Breast epithelium (tissue), 3 donors: ENCODE measurements around the gene CCDC127.
"Not testable (repeated sequence)": the region's sequence is repeated elsewhere in the genome, so short reads cannot be mapped to it uniquely, and the experiment has no call there.

Experiments used
- CTCF ChIP-seq, 3 donors: fragments of 450-650 bp; IDR thresholded peaks; one replicate each; pipeline ENCODE4 v1.5.1; 2016 to 2017; ENCODE audit warnings: antibody characterized with exemption in 3 of 3, mild to moderate bottlenecking in 3 of 3, moderate library complexity in 3 of 3
- POLR2A ChIP-seq: fragments of 450-650 bp; IDR thresholded peaks from one replicate; pipeline ENCODE4 v1.6.1; 2016; ENCODE audit warnings: antibody characterized with exemption, mild to moderate bottlenecking, moderate library complexity

- not testable (repeated sequence) for TF ChIP-seq CTCF (IDR thresholded peaks at IDR 0.05); POLR2A
Measured at GRCh38 chr5:240550-240949, 22.6 kb upstream of the CCDC127 start.
